CD14-positive monocyte (primary cell): ENCODE results near the gene PRIM2. TPM values are rescaled to one million over a fixed set of nuclear protein-coding genes. Genes with fewer than 3 reads are reported as not detected.
"Not testable (repeated sequence)": the region's sequence is repeated elsewhere in the genome, so short reads cannot be mapped to it uniquely, and the experiment has no call there.

Source experiments
- DNase-seq, 3 donors: peaks; one replicate each; pipeline ENCODE4 v3.0.0-alpha.2; 2011 to 2022
- H2AFZ ChIP-seq: 2 replicates; pipeline ENCODE4 v1.6.0; 2012; ENCODE audit warnings: mild to moderate bottlenecking, low read depth, low read length, inconsistent platforms; ENCODE audit not compliant: insufficient read depth, poor library complexity, severe bottlenecking
- H3K27ac ChIP-seq, 2 donors: 1 replicate in 1 of 2; 2 replicates in 1 of 2; pipeline ENCODE4 v1.5.1; 2012 to 2013; ENCODE audit warnings: low read length in 2 of 2, control low read depth in 1 of 2, inconsistent platforms in 1 of 2, low read depth in 1 of 2, mild to moderate bottlenecking in 1 of 2
- H3K27me3 ChIP-seq, 2 donors: one replicate each; pipeline versions ENCODE4 v1.6.0 to v1.6.1; 2011 to 2013; ENCODE audit warnings: low read length in 2 of 2; ENCODE audit not compliant: control insufficient read depth in 2 of 2, insufficient read depth in 2 of 2
- H3K36me3 ChIP-seq, 2 donors: replicated peaks in 1 of 2; 1 replicate in 1 of 2; 2 replicates in 1 of 2; pipeline versions ENCODE4 v1.5.1 to v1.6.1; 2012 to 2013; ENCODE audit warnings: low read length in 2 of 2, control low read depth in 1 of 2, inconsistent platforms in 1 of 2, mild to moderate bottlenecking in 1 of 2; ENCODE audit not compliant: insufficient read depth in 2 of 2, control insufficient read depth in 1 of 2
- H3K4me1 ChIP-seq, 2 donors: 1 replicate in 1 of 2; 2 replicates in 1 of 2; pipeline versions ENCODE4 v1.5.1 to v1.6.1; 2012 to 2013; ENCODE audit warnings: low read length in 2 of 2, control low read depth in 1 of 2, inconsistent platforms in 1 of 2, mild to moderate bottlenecking in 1 of 2, moderate library complexity in 1 of 2; ENCODE audit not compliant: insufficient read depth in 2 of 2, control insufficient read depth in 1 of 2
- H3K4me2 ChIP-seq: replicated peaks from 2 replicates; pipeline ENCODE3; 2012; ENCODE audit warnings: low read length, moderate library complexity, mild to moderate bottlenecking; ENCODE audit not compliant: poor library complexity, severe bottlenecking; ENCODE audit errors: extremely low read depth
- H3K4me3 ChIP-seq, 3 experiments: fragments of 200-600 bp in 1 of 3; sonication (generic) in 1 of 3; replicated peaks in 1 of 3; 1 replicate in 2 of 3; 2 replicates in 1 of 3; pipeline ENCODE4 v1.5.1; 2011 to 2013; ENCODE audit warnings: low read length in 3 of 3, mild to moderate bottlenecking in 3 of 3, control low read depth in 2 of 3, low read depth in 2 of 3, inconsistent platforms in 1 of 3, moderate library complexity in 1 of 3
- H3K79me2 ChIP-seq: 2 replicates; pipeline ENCODE4 v1.6.0; 2012; ENCODE audit warnings: mild to moderate bottlenecking, control low read depth, inconsistent platforms, low read length, moderate library complexity; ENCODE audit not compliant: insufficient read depth
- H3K9ac ChIP-seq: 2 replicates; pipeline ENCODE4 v1.6.0; 2017; ENCODE audit warnings: low read length, mild to moderate bottlenecking; ENCODE audit not compliant: insufficient read depth, poor library complexity, severe bottlenecking
- H3K9me3 ChIP-seq, 2 donors: replicated peaks in 1 of 2; 1 replicate in 1 of 2; 2 replicates in 1 of 2; pipeline versions ENCODE4 v1.5.1 to v1.6.1; 2012 to 2013; ENCODE audit warnings: low read length in 2 of 2, control low read depth in 1 of 2; ENCODE audit not compliant: control insufficient read depth in 1 of 2, insufficient read depth in 1 of 2
- H4K20me1 ChIP-seq: 2 replicates; pipeline ENCODE4 v1.6.0; 2012; ENCODE audit warnings: mild to moderate bottlenecking, low read length, control low read depth, moderate library complexity; ENCODE audit not compliant: insufficient read depth
- H3K27ac Mint-ChIP-seq, 7 donors: one replicate each; pipeline ENCODE4 v1.8.0; 2020; ENCODE audit warnings: mild to moderate bottlenecking in 7 of 7, mixed read lengths in 7 of 7, moderate library complexity in 6 of 7, inconsistent platforms in 2 of 7
- H3K27me3 Mint-ChIP-seq, 3 donors: one replicate each; pipeline ENCODE4 v1.8.0; 2021 to 2022; ENCODE audit warnings: low read depth in 3 of 3, mild to moderate bottlenecking in 3 of 3, mixed read lengths in 3 of 3, moderate library complexity in 3 of 3, inconsistent platforms in 1 of 3
- H3K36me3 Mint-ChIP-seq, 2 donors: one replicate each; pipeline ENCODE4 v1.8.0; 2020; ENCODE audit warnings: mixed read lengths in 2 of 2, inconsistent platforms in 1 of 2, mild to moderate bottlenecking in 1 of 2
- H3K4me1 Mint-ChIP-seq: one replicate; pipeline ENCODE4 v1.8.0; 2020; ENCODE audit warnings: mild to moderate bottlenecking, mixed read lengths
- H3K4me3 Mint-ChIP-seq, 2 donors: one replicate each; pipeline ENCODE4 v1.8.0; 2020; ENCODE audit warnings: mild to moderate bottlenecking in 2 of 2, mixed read lengths in 2 of 2, moderate library complexity in 1 of 2
- H3K9me3 Mint-ChIP-seq, 7 donors: one replicate each; pipeline ENCODE4 v1.8.0; 2020 to 2022; ENCODE audit warnings: mixed read lengths in 7 of 7, mild to moderate bottlenecking in 6 of 7, moderate library complexity in 6 of 7, inconsistent platforms in 2 of 7
- CTCF ChIP-seq: fragments of 200-600 bp; IDR thresholded peaks from one replicate; pipeline ENCODE4 v1.8.0; 2022; ENCODE audit warnings: antibody characterized with exemption, mild to moderate bottlenecking
- WGBS: methylation state at CpG from one replicate; pipeline ENCODE4 v1.1.5; 2013; ENCODE audit warnings: missing lambda C conversion rate; ENCODE audit not compliant: insufficient coverage; 5-methylcytosine and 5-hydroxymethylcytosine counted together
- intact Hi-C, 2 donors: fragments of 100-400 bp; cut with micrococcal nuclease; formaldehyde crosslinking; loops; one replicate each; pipeline versions ENCODE4 v1.15.0 to v1.15.1; 2023
- polyA plus RNA-seq, 3 donors: library from polyadenylated mRNA; depleted of rRNA in 1 of 3; unstranded in 2 of 3; stranded (reverse) in 1 of 3; fragments of 300-500 nt in 2 of 3; fragments of >200 nt in 1 of 3; fragmentation: Illumina TruSeq in 2 of 3; gene quantifications; 1 replicate in 2 of 3; 2 replicates in 1 of 3; pipeline ENCODE4 v1.2.3, GENCODE V29; 2012 to 2021

Gene PRIM2
- polyA plus RNA-seq, 3 donors = 2.8 to 5.1 (median 4.2) TPM

- Mint-ChIP-seq H3K4me3 (no peak overlapping the region), H3K27ac (no peak overlapping the region), H3K4me1 (peaks cover 9% of the 10 kb centered on the region), H3K27me3 (no peaks in the 10 kb centered on the region), H3K36me3 (peaks cover 0 to 6% of the 10 kb centered on the region in 2 donors), H3K9me3 (no peaks in the 10 kb centered on the region)
- TF ChIP-seq CTCF = no peak
- H2AFZ ChIP-seq = no peak overlapping the region
- no peak overlapping the region for H3K27ac ChIP-seq
- no peak overlapping the region for H3K9ac ChIP-seq
- no peak for DNase-seq
- no peaks in the 10 kb centered on the region for H3K36me3 ChIP-seq
- H3K4me1 ChIP-seq = no peaks in the 10 kb centered on the region
- intact Hi-C loops = no loop called here
- H3K79me2 ChIP-seq = no peaks in the 10 kb centered on the region
- H3K4me3 ChIP-seq = no peak overlapping the region
- H4K20me1 ChIP-seq = no peaks in the 10 kb centered on the region
- no peaks in the 10 kb centered on the region for H3K9me3 ChIP-seq
- no peaks in the 10 kb centered on the region for H3K27me3 ChIP-seq
- H3K4me2 ChIP-seq = no peak overlapping the region
- 94% methylated on average over 3 of the region's 5 CpGs for WGBS
Measured at GRCh38 chr6:57423468-57423867, 106.0 kb downstream of the PRIM2 start.

GRCh38 chr6:57431742-57432141 lies 114.3 kb downstream of the PRIM2 start:
- H3K36me3 ChIP-seq, H3K9me3 Mint-ChIP-seq, DNase-seq, H3K79me2 ChIP-seq, H2AFZ ChIP-seq, H3K4me3 ChIP-seq, H3K27ac ChIP-seq, H3K9ac ChIP-seq, intact Hi-C loops, H3K4me2 ChIP-seq, H4K20me1 ChIP-seq, H3K27me3 Mint-ChIP-seq, H3K9me3 ChIP-seq, H3K27me3 ChIP-seq: not testable (repeated sequence)
- H3K27ac Mint-ChIP-seq = peak overlapping the region in 4 of 7 donors; percentile 14 to 66 (median 36)
- peaks cover 29% of the 10 kb centered on the region for H3K4me1 Mint-ChIP-seq
- H3K36me3 Mint-ChIP-seq = peaks cover 2 to 19% of the 10 kb centered on the region in 2 donors
- peak overlapping the region in 1 of 2 donors; percentile 6 for H3K4me3 Mint-ChIP-seq
- peaks cover 11 to 14% of the 10 kb centered on the region in 2 donors for H3K4me1 ChIP-seq
